Retinal pigment epithelial cell (primary cell): ENCODE results near the gene C1orf198.

Experiments used
- DNase-seq: peaks from one replicate; pipeline ENCODE4 v3.0.0-alpha.2; 2010; ENCODE audit warnings: low read depth
- H3K4me3 ChIP-seq: 2 replicates; pipeline ENCODE4 v1.5.1; 2011; ENCODE audit warnings: mild to moderate bottlenecking, low read length, control low read depth, moderate library complexity
- CTCF ChIP-seq: conservative IDR thresholded peaks from 2 replicates; pipeline ENCODE4 v1.5.1; 2011; ENCODE audit warnings: low read depth, low read length, control low read depth, inconsistent platforms

The C1orf198 gene

GRCh38 chr1:230899841-230900251, 31.5 kb upstream of the C1orf198 start:
- DNase-seq, result no peak
- no peak overlapping the region for H3K4me3 ChIP-seq
- no peak for TF ChIP-seq CTCF

GRCh38 chr1:230898748-230899147, 30.4 kb upstream of the C1orf198 start:
- no peak overlapping the region for H3K4me3 ChIP-seq
- DNase-seq, result no peak
- no peak for TF ChIP-seq CTCF

GRCh38 chr1:230898144-230898543, 29.8 kb upstream of the C1orf198 start:
- H3K4me3 ChIP-seq, result no peak overlapping the region
- no peak for TF ChIP-seq CTCF
- DNase-seq, result no peak

GRCh38 chr1:230896779-230897178, 28.5 kb upstream of the C1orf198 start:
- DNase-seq, result no peak
- H3K4me3 ChIP-seq, result no peak overlapping the region
- TF ChIP-seq CTCF, result no peak

- no peak for TF ChIP-seq CTCF
- no peak for DNase-seq
- no peak overlapping the region for H3K4me3 ChIP-seq
These were observed 27.1 kb upstream of the C1orf198 start for GRCh38 chr1:230895452-230895851.

- no peak overlapping the region for H3K4me3 ChIP-seq
- DNase-seq, result no peak
- TF ChIP-seq CTCF, result no peak
These were observed 26.3 kb upstream of the C1orf198 start for GRCh38 chr1:230894664-230895063.

- no peak for DNase-seq
- no peak for TF ChIP-seq CTCF
- H3K4me3 ChIP-seq, result no peak overlapping the region
These were observed 25.7 kb upstream of the C1orf198 start for GRCh38 chr1:230894032-230894431.
